HG03025 (cell line): ENCODE data around the gene ZNF317.

Experiments used
- ATAC-seq: cut with Tn5 transposase; IDR thresholded peaks from one replicate; pipeline ENCODE4 v1.9.1; 2021; ENCODE audit warnings: mild to moderate bottlenecking, moderate library complexity; ENCODE audit not compliant: unreplicated experiment, low FRiP score

The ZNF317 gene

DNA sequence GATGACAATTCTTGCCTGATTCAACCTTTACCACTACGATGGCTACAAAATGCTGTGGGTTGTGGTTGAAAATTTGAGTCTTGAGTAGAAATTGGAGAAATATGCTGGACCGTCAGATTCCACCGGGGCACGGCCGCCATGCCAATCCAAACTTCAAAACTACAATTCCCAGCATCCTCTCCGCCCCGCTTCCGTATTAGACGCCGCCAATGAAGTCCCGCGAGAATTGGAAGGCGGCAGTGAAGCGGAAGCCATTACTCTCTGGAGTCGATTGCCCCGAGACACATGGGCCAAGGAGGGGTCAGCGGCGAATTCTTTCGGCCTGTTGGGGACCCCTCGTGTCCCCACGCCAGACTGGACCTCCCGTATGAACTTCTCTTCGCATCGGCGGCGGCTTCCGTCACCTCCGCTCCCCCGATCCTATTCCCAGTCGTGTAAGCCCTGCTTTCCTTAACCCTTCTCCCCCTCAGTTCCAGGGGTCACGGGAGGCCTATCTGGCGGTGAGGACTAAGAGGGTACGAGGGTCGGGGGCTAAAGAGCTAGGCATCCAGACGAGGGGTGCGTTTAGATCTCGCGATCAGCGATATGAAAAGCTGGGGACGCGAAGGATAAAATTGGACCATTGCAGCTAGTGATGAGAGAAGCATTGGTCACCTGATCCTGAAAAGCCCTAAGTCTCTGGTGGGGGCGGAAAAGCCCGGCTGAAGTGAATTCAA lies at the start of gene ZNF317:
Gene ZNF317 (plus strand): TSS at position 239 of the 716 bp plus-strand sequence. CDS start 15,620 bp downstream, outside the sequence.
- peak; percentile 80 for ATAC-seq

DNA sequence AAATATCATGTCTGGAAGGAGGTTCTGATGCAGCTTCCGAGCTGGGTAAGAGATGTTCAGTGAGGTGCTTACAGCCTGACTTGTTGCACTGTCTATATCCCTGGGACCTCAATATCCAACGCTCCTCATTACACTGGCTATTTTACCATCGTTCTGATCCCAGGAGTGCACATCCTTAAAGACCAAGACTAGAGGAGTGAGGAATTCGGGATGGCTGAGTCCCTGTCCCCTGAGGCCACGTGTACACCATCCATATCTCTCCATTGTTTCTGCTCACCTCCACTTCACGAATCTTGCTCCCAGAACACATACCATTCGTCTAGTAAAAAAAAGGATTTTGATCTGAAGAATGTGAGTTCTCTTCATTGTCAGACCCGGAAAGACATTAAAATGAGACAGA lies 32.8 kb upstream of the ZNF317 start, which contains the start of gene OR7G2:
Gene OR7G2 (minus strand): TSS at position 101 of the 400 bp plus-strand sequence. CDS start 4,232 bp downstream, outside the sequence.
- ATAC-seq = no peak

DNA sequence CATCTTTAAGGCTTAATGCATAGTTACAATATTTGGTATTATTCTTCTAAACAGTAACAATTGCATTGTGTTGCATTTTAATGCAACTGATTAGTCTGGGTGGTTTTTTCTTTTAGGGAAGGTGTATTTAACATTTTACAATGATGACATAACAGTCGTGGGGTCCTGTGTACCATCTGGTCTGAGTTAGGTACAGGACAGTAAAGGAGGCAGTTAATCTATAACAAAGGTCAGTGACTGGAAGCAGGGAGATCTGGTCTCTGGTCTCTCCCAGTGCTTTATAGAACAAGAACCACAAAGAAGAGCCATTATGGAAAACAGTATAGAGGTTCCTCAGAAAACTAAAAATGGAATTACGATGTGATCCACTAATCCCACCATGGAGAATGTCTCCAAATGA lies 30.2 kb upstream of the ZNF317 start:
- no peak for ATAC-seq

DNA sequence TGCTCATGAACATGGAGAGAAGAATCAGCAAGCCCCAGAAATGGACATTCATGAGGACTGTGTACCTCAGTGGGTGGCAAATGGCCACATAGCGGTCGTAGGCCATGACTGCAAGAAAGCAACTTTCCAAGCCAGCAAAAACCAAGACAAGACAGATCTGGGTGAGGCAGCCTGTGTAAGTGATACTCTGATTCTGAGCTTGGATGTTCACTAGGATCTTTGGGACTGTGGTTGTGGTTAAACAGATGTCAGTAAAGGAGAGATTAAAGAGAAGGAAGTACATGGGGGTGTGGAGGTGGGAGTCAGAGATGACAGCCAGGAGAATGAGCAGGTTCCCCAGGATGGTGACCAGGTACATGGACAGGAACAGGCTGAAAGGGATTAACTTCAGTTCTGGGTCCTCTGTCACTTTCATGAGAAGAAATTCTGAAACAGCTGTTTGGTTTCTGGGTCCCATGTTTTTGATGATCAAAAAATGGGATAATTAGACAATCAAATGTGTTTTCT lies 24.8 kb upstream of the ZNF317 start, which contains the start of gene OR7G1:
Gene OR7G1 (minus strand): TSS at position 457 of the 507 bp plus-strand sequence. CDS start 0 bp downstream, at position 457.
- ATAC-seq = no peak

DNA sequence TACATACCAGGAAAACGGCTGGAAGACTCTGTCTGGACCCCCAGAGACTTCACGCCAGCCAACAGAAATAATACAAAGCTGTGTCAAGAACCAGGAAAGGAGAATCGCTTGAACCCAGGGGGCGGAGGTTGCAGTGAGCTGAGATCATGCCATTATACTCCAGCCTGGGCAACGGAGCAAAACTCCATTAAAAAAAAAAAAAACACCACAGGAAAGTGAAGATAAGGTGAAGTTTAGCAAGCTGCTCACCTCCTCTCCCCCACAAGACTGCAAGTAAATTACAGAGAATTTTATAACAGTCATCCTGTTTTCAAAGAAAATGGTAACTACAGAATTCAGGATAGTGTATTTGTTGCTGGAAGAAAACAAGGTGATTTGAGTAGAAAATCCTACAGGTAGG lies 23.6 kb upstream of the ZNF317 start:
- no peak for ATAC-seq

GRCh38 chr19:9126900-9127405 lies 13.2 kb upstream of the ZNF317 start, which contains the start of gene OR7G3:
Gene OR7G3 (minus strand): TSS chr19:9126950. CDS start chr19:9126950, 0 bp downstream.
- no peak for ATAC-seq

GRCh38 chr19:9128171-9128570 lies 12.0 kb upstream of the ZNF317 start:
- no peak for ATAC-seq

GRCh38 chr19:9130965-9131364 lies 9.2 kb upstream of the ZNF317 start:
- no peak for ATAC-seq

DNA sequence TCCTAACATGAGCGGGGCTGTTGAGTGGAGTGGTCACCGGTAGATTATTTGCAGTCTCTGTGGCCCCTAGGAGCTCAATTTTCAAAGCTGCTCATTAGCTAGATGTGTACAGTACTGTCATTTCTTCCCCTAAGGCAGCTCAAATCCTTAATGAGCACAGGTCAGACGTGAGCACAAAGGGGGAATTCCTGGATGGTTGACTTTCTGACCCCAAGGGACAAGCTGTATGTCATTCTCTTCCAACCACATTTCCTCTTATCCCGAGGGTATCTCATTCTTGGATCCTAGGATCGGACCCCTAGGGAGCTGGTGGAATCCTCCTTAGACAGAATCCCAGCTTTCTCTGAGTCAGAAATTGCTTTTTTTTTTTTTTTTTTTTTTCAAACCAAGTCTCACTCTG lies 7.8 kb upstream of the ZNF317 start:
- no peak for ATAC-seq

GRCh38 chr19:9139609-9140158 lies 513 bp upstream of the ZNF317 start:
- ATAC-seq = no peak

GRCh38 chr19:9144920-9145319 lies 4.7 kb downstream of the ZNF317 start:
- ATAC-seq = no peak

- ATAC-seq = no peak
Observed at GRCh38 chr19:9146882-9147281, 6.7 kb downstream of the ZNF317 start.

GRCh38 chr19:9148697-9149096 lies 8.5 kb downstream of the ZNF317 start:
- ATAC-seq = no peak

DNA sequence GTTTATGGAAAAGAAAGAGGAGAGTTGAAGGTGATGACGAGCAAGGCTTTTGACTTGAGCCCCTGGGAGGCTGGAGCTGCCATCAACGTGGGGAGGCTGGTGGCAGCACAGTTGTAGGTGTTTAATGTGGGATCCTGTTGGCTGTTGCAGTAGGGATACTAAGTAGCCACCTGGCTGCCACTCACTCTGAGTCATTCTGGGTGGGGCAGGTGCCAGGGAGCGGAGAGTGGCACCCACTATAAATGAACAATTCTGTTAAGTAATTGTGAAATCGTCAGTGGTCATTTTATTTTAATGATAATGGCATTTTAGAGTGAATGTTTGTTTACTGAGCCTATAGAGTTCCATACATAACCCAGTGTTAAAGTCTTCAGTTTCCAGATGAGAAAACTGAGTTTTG lies 9.8 kb downstream of the ZNF317 start:
- no peak for ATAC-seq

DNA sequence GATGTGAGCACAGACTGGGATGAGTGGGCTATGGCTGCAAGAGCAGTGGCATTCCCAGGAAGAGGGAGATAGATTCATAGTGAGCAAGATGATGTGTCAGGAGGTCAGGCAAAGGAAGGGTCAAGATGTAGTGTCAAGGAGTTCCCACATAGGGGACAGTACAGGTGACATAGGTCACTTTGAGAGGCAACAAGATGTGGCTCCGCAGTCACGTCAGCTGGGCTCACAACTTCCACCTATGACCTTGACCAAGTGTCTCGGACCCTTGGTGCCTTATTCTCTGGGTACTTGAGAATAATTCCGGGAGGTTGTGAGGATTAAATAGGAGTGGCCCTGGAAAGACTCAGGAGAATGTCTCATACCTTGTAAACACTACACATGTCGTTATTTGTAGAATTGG lies 10.5 kb downstream of the ZNF317 start:
- no peak for ATAC-seq

DNA sequence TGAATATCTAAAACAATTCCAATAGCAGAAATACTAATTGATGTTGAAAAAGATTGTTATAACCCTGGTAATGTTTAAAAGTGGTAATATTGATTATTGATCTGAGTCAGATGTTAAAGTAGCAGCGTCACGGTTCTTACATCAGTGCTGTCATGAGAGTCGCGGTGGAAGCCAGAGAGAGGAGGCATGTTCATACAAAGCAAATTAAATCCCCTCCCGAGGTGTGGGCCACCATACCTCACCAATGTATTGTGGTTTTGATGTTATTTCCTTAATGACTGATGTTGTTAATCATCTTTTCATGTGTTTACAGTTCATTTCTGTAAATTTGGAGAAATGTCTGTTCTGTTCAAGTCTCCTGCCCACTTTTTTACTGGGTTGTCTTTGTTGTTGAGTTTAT lies 11.2 kb downstream of the ZNF317 start:
- no peak for ATAC-seq

DNA sequence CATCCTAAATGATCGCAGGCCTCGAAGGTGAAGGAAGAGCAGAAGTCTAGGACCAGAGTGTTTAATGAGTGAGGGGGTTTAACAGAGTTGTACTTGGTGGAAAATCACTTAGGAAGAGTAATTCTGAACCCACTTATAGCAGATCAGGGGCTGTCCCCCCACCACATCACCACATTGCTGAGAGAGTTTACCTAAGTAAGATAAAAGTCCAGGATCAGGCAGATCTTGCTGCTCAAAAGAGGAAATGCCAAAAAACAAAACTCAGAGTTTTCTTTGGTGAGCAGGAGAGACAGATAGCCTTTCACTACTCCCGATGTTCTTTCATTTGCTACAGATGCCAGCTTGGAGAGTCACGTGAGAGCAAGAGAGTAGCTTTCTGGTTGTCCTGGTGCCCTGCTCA lies 15.4 kb downstream of the ZNF317 start:
- no peak for ATAC-seq

- no peak for ATAC-seq
Observed at GRCh38 chr19:9156304-9156703, 16.1 kb downstream of the ZNF317 start.

DNA sequence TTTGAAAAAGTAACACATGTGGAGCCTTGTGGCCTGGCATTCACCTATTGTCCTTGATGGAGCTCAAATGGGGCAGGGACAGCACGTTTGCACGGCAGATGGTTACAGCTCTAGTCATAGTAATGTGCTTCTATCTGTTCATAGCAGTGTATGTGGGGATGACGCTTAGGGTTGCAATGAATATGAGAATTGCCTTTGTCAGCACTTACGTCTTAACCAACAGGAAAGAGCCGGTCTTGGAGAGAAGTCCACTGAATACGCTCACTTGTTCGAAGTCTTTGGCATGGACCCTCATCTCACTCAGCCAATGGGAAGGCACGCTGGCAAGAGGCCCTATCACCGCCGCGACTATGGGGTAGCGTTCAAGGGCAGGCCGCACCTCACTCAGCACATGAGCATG lies 19.7 kb downstream of the ZNF317 start:
- ATAC-seq = no peak

DNA sequence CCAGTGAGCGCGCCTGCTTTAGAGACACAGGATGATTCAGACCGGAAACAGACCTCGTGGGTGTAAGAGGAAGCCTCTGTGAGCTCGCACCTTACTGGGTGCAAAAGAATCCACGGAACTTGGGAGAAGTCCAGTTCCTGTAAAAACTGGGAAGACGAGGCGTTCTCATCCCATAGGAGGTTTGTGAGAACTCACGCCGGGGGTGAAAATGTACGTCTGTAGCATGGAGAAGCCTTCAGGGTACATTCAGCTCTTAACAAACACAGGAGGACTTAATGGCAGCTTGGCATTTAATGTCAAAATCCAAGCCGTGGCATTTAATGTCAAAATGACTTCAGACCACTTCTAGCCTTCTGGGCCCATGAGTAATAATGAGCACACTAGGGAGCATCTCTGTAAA lies 21.2 kb downstream of the ZNF317 start:
- no peak for ATAC-seq

GRCh38 chr19:9165261-9165660 lies 25.1 kb downstream of the ZNF317 start:
- no peak for ATAC-seq

GRCh38 chr19:9166846-9167245 lies 26.6 kb downstream of the ZNF317 start:
- no peak for ATAC-seq
